HEK293 (cell line): ENCODE measurements around the gene OGDHL.

Experiments
- CTCF ChIP-seq: fragments of 450-650 bp; formaldehyde crosslinking; IDR thresholded peaks from 2 replicates; pipeline ENCODE4 v1.5.1; 2016; ENCODE audit warnings: missing biosample characterization, missing genetic modification characterization
- KLF10 ChIP-seq: fragments of 450-650 bp; IDR thresholded peaks from 2 replicates; pipeline ENCODE4 v1.5.1; 2018; ENCODE audit warnings: missing biosample characterization, mild to moderate bottlenecking, missing genetic modification characterization
- PRDM1 ChIP-seq: fragments of 450-650 bp; formaldehyde crosslinking; IDR thresholded peaks from 2 replicates; pipeline ENCODE4; 2016; ENCODE audit warnings: missing biosample characterization, missing genetic modification characterization
- ZBTB17 ChIP-seq: fragments of 450-650 bp; formaldehyde crosslinking; IDR thresholded peaks from 2 replicates; pipeline ENCODE4 v1.5.1; 2016; ENCODE audit warnings: missing biosample characterization, missing genetic modification characterization
- ZBTB20 ChIP-seq: fragments of 450-650 bp; formaldehyde crosslinking; IDR thresholded peaks from 2 replicates; pipeline ENCODE4 v1.5.1; 2016; ENCODE audit warnings: missing biosample characterization, missing genetic modification characterization
- ZNF398 ChIP-seq: fragments of 450-650 bp; formaldehyde crosslinking; IDR thresholded peaks from 2 replicates; pipeline ENCODE4 v1.5.1; 2017; ENCODE audit warnings: missing biosample characterization, missing genetic modification characterization
- ZNF518A ChIP-seq: fragments of 450-650 bp; formaldehyde crosslinking; conservative IDR thresholded peaks from 2 replicates; pipeline ENCODE4 v1.5.1; 2016; ENCODE audit warnings: low read depth, missing biosample characterization, missing genetic modification characterization
- ZNF639 ChIP-seq: fragments of 450-650 bp; formaldehyde crosslinking; IDR thresholded peaks from 2 replicates; pipeline ENCODE4 v1.5.1; 2016; ENCODE audit warnings: missing biosample characterization, missing genetic modification characterization

DNA sequence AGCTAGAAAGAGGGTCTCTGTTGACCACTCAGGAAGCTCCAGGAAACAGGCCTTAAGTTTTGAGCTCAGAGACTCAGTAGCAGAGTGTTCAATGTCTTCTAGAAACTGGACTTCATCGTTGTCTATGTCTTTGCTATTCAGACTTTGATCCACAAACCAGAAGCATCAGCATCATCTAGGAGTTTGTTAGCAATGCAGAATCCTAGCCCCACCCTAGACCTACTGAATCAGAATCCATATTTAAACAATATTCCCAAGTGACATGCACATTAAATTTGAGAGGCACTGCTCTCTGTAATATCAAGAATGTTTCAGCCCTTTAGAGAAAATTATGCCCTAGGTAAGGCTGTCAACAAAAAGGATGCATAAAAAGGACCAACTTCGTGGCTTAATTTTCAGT, 12.9 kb upstream of the OGDHL start:
- TF ChIP-seq CTCF (no peak), ZNF518A (no peak), ZNF639 (tag by site-specific recombination) (no peak), PRDM1 (tag by site-specific recombination) (no peak), ZBTB20 (tag by site-specific recombination) (no peak), KLF10 (tag by site-specific recombination) (no peak), ZNF398 (no peak), ZBTB17 (tag by site-specific recombination) (no peak)
